Endothelial cell of umbilical vein (primary cell): ENCODE measurements around the gene NEO1. TPM values are rescaled to one million over a fixed set of nuclear protein-coding genes. Genes with fewer than 3 reads are reported as not detected.

ENCODE experiments used
- BruUV-seq: library from RNA; stranded (reverse); fragments of 400-500 nt; replicated peaks from 2 replicates; lab custom pipeline; 2021; lab: Mats Ljungman, UMichigan
- CTCF ChIA-PET: fragments of 300-600, 350-600 bp; sonication (Branson Sonifier 250); formaldehyde crosslinking; loops from one replicate; lab custom pipeline; 2021; ENCODE audit warnings: antibody characterized with exemption, inconsistent platforms; lab: Charles Lee
- POLR2A ChIA-PET: fragments of 300-600, 350-600 bp; sonication (Branson Sonifier 250); formaldehyde crosslinking; loops from one replicate; lab custom pipeline; 2021; ENCODE audit warnings: antibody characterized with exemption, inconsistent platforms; lab: Charles Lee
- DNase-seq: peaks from one replicate; pipeline ENCODE4 v3.0.0-alpha.2; 2011; ENCODE audit warnings: low read depth, low spot score
- FAIRE-seq: peaks from 2 replicates; lab custom pipeline; 2011; peaks lifted over from hg19 to GRCh38; lab: Jason Lieb, UNC
- H2AFZ ChIP-seq: 2 replicates; pipeline ENCODE4 v1.6.0; 2012; ENCODE audit warnings: low read depth, low read length, control low read depth, inconsistent platforms
- H3K27ac ChIP-seq: 2 replicates; pipeline ENCODE4 v1.5.1; 2011; ENCODE audit warnings: low read depth, mild to moderate bottlenecking, control low read depth, low read length, moderate library complexity; ENCODE audit not compliant: insufficient read depth
- H3K27me3 ChIP-seq, 2 experiments: 2 replicates each; pipeline versions ENCODE4 v1.6.0 to v1.6.1; 2011; ENCODE audit warnings: low read length in 2 of 2, mixed read lengths in 1 of 2; ENCODE audit not compliant: control insufficient read depth in 2 of 2, insufficient read depth in 2 of 2
- H3K36me3 ChIP-seq, 2 experiments: 2 replicates in 1 of 2; 3 replicates in 1 of 2; pipeline ENCODE4 v1.5.1; 2011; ENCODE audit warnings: low read length in 2 of 2, mild to moderate bottlenecking in 1 of 2, moderate library complexity in 1 of 2; ENCODE audit not compliant: control insufficient read depth in 2 of 2, insufficient read depth in 2 of 2; ENCODE audit errors: extremely low read depth in 1 of 2
- H3K4me1 ChIP-seq: 3 replicates; pipeline ENCODE4 v1.5.1; 2011; ENCODE audit warnings: mild to moderate bottlenecking, low read length; ENCODE audit not compliant: control insufficient read depth, insufficient read depth; ENCODE audit errors: extremely low read depth
- H3K4me2 ChIP-seq: 2 replicates; pipeline ENCODE4 v1.6.1; 2011; ENCODE audit warnings: low read length, control low read depth, mixed read lengths; ENCODE audit not compliant: insufficient read depth
- H3K4me3 ChIP-seq, 3 experiments: fragments of 200-600 bp in 1 of 3; sonication (generic), shearing (Covaris generic) in 1 of 3; replicated peaks in 1 of 3; 2 replicates each; pipeline ENCODE4 v1.5.1; 2011 to 2016; ENCODE audit warnings: control low read depth in 3 of 3, low read length in 3 of 3, mild to moderate bottlenecking in 2 of 3, inconsistent platforms in 1 of 3, low read depth in 1 of 3, moderate library complexity in 1 of 3; ENCODE audit not compliant: insufficient read depth in 1 of 3
- H3K79me2 ChIP-seq: 2 replicates; pipeline ENCODE4 v1.6.0; 2012; ENCODE audit warnings: low read length, inconsistent platforms; ENCODE audit not compliant: control insufficient read depth, insufficient read depth
- H3K9ac ChIP-seq: replicated peaks from 2 replicates; pipeline ENCODE3; 2011; ENCODE audit warnings: low read length, control low read depth; ENCODE audit not compliant: insufficient read depth; ENCODE audit errors: extremely low read depth
- H3K9me1 ChIP-seq: replicated peaks from 3 replicates; pipeline ENCODE4 v1.6.0; 2011; ENCODE audit warnings: mild to moderate bottlenecking, low read length; ENCODE audit not compliant: control insufficient read depth, insufficient read depth; ENCODE audit errors: extremely low read depth
- H3K9me3 ChIP-seq: replicated peaks from 2 replicates; pipeline ENCODE4 v1.5.1; 2012; ENCODE audit warnings: low read length, inconsistent platforms; ENCODE audit not compliant: control insufficient read depth, insufficient read depth
- H4K20me1 ChIP-seq: replicated peaks from 2 replicates; pipeline ENCODE3; 2011; ENCODE audit warnings: mild to moderate bottlenecking, low read length; ENCODE audit not compliant: control insufficient read depth, insufficient read depth; ENCODE audit errors: extremely low read depth
- EZH2 ChIP-seq: IDR thresholded peaks from 2 replicates; pipeline ENCODE4 v1.6.1; 2012; ENCODE audit warnings: borderline replicate concordance, low read depth, mild to moderate bottlenecking, moderate library complexity, low read length, inconsistent platforms; ENCODE audit not compliant: severe bottlenecking
- FOS ChIP-seq: IDR thresholded peaks from 2 replicates; pipeline ENCODE4 v1.6.1; 2011; ENCODE audit warnings: mild to moderate bottlenecking, low read length, moderate library complexity, borderline replicate concordance; ENCODE audit not compliant: insufficient read depth
- GATA2 ChIP-seq: IDR thresholded peaks from 2 replicates; pipeline ENCODE4 v1.7.0; 2011; ENCODE audit warnings: low read depth, mild to moderate bottlenecking, moderate library complexity, mixed read lengths, low read length; ENCODE audit not compliant: insufficient read length, insufficient read depth
- JUN ChIP-seq: IDR thresholded peaks from 2 replicates; pipeline ENCODE4 v1.6.1; 2011; ENCODE audit warnings: borderline replicate concordance, low read depth; ENCODE audit not compliant: insufficient read length, insufficient read depth
- MYC ChIP-seq: IDR thresholded peaks from one replicate; pipeline ENCODE4 v1.6.1; 2011; ENCODE audit warnings: mild to moderate bottlenecking, low read depth, low read length
- POLR2A ChIP-seq: IDR thresholded peaks from 2 replicates; pipeline ENCODE4 v1.6.1; 2012; ENCODE audit warnings: low read depth, mild to moderate bottlenecking, control low read depth, low read length
- POLR2AphosphoS5 ChIP-seq: IDR thresholded peaks from 2 replicates; pipeline ENCODE4 v1.6.1; 2012; ENCODE audit warnings: low read depth, mild to moderate bottlenecking, control low read depth, low read length, moderate library complexity; ENCODE audit not compliant: insufficient read depth
- dilution Hi-C: fragments of 300-500 bp; cut with MboI; formaldehyde crosslinking; loops from one replicate; pipeline ENCODE4 v1.15.0; 2019; ENCODE audit warnings: low sequenced_read_pairs; ENCODE audit not compliant: extremely low pct_ligation_motif_present
- intact Hi-C: fragments of 100-400 bp; cut with micrococcal nuclease; formaldehyde crosslinking; loops from one replicate; pipeline ENCODE4 v1.10.0; 2022
- polyA plus RNA-seq, 4 experiments: library from polyadenylated mRNA; depleted of rRNA in 3 of 4; stranded (reverse) in 3 of 4; unstranded in 1 of 4; fragments of >200 nt; gene quantifications; 2 replicates each; pipeline versions ENCODE4 v1.2.1 to v1.2.3, GENCODE V29; 2011 to 2012; ENCODE audit warnings: missing spikeins in 1 of 4
- total RNA-seq: library from RNA; stranded (reverse); gene quantifications from 2 replicates; pipeline ENCODE4 v1.2.3, GENCODE V29; 2021
- TF ChIP-seq, protein P1 (sequence below): IDR thresholded peaks from 2 replicates; pipeline ENCODE4 v1.6.1; 2011; ENCODE audit not compliant: insufficient read depth, insufficient read length
- TF ChIP-seq, protein P2 (sequence below), 2 donors: IDR thresholded peaks; 1 replicate in 1 of 2; 2 replicates in 1 of 2; pipeline ENCODE4 v1.5.1; 2011; ENCODE audit warnings: low read length in 2 of 2, mild to moderate bottlenecking in 2 of 2, moderate library complexity in 2 of 2, control low read depth in 1 of 2, inconsistent platforms in 1 of 2, low read depth in 1 of 2; ENCODE audit not compliant: insufficient read depth in 1 of 2; ENCODE audit errors: extremely low read depth in 1 of 2

NEO1 gene
- total and polyA plus RNA-seq, 2 donors (not counting 3 experiments of a cell fraction or from before 2014, with no cell fraction given), result 0.12 to 0.35 TPM

DNA sequence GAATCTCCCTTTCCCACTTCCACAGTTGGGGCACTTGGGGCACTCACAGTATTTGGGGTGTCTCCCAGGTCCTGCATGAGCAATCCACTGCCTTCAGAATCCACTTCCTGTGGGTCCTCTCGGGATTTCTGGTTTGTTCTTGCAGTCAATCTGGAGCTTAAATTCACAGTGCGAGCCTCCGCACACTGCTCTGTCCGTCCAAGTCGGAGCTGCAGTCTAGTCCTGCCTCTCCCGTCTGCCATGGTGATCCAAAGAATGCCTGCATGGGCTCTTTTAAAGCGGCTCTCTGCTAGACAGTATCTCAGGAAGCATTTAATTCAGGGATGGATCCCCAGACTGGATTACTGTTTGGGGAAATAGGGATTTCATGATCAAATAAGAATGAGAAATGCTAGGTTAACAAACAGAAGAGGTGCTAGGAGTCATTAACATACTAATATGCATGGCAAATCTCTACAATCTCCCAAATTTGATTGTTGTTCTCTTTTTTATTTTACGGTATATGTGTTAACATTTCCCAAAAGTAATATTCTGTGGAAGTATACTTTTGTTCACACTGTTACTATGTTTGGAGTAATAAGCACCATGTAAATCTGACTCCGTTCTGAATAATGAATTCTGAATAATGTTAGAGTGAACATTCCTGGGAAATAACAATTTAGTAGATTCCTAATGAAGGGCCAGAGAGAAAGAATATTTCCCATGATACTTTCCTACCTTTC is 174.0 kb downstream of the NEO1 start:
- no peaks in the 10 kb centered on the region for H3K9me1 ChIP-seq
- CTCF ChIA-PET, result interaction anchor here (1.4 to 2.4 kb wide), 3 partner anchors 14 to 39 kb away, joined by 4 to 10 read pairs (median 6); no protein-coding TSS in a partner anchor
- H3K4me3 ChIP-seq, result no peak overlapping the region
- intact Hi-C loops (no loop called here), dilution Hi-C loops (no loop called here)
- no TSS peak for BruUV-seq
- TF ChIP-seq MYC (no peak), GATA2 (no peak), POLR2AphosphoS5 (no peak), POLR2A (no peak), JUN (no peak), FOS (no peak), EZH2 (no peak)
- TF ChIP-seq, protein P1, sequence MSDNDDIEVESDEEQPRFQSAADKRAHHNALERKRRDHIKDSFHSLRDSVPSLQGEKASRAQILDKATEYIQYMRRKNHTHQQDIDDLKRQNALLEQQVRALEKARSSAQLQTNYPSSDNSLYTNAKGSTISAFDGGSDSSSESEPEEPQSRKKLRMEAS, result no peak
- TF ChIP-seq, protein P2, sequence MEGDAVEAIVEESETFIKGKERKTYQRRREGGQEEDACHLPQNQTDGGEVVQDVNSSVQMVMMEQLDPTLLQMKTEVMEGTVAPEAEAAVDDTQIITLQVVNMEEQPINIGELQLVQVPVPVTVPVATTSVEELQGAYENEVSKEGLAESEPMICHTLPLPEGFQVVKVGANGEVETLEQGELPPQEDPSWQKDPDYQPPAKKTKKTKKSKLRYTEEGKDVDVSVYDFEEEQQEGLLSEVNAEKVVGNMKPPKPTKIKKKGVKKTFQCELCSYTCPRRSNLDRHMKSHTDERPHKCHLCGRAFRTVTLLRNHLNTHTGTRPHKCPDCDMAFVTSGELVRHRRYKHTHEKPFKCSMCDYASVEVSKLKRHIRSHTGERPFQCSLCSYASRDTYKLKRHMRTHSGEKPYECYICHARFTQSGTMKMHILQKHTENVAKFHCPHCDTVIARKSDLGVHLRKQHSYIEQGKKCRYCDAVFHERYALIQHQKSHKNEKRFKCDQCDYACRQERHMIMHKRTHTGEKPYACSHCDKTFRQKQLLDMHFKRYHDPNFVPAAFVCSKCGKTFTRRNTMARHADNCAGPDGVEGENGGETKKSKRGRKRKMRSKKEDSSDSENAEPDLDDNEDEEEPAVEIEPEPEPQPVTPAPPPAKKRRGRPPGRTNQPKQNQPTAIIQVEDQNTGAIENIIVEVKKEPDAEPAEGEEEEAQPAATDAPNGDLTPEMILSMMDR (IDR thresholded peaks at IDR 0.05; ENCODE audit: extremely low read depth in 1 of 2, insufficient read depth in 1 of 2, low read depth in 1 of 2, low read length in 2 of 2), result no peak
- no peaks in the 10 kb centered on the region for H3K9me3 ChIP-seq
- no peaks in the 10 kb centered on the region for H3K4me1 ChIP-seq
- no peaks in the 10 kb centered on the region for H4K20me1 ChIP-seq
- peaks cover 0 to 2% of the 10 kb centered on the region in 2 experiments for H3K27me3 ChIP-seq
- no peak overlapping the region for H3K9ac ChIP-seq
- no peak overlapping the region for H2AFZ ChIP-seq
- no peaks in the 10 kb centered on the region for H3K79me2 ChIP-seq
- POLR2A ChIA-PET, result no interaction called here
- FAIRE-seq (no peak), DNase-seq (no peak)
- H3K4me2 ChIP-seq, result no peak overlapping the region
- H3K36me3 ChIP-seq, result no peaks in the 10 kb centered on the region
- no peak overlapping the region for H3K27ac ChIP-seq
